Measurements from ENCODE around the gene TMC1. TPM values are rescaled to one million over a fixed set of nuclear protein-coding genes. Genes with fewer than 3 reads are reported as not detected.

The TMC1 gene
- total RNA-seq, 2 donors from 2014 or later = not detected

DNA sequence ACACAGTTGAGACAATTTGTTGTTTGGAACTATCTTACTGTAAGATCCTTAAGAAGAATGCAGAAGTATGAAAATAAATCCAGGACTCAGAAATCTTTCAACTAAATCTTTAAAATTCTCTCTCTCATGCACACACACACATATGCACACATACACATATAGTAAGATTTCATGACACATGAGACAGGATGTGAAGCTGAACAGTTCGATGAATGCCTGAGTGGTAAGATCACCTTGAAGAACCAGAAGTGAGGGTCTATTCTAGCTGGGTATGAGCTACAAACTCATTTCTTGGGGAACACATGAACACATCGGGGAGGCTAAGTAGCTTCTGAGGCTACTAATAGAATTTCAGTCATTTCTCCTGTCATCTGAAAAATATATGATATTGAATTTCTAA is 153.6 kb downstream of the TMC1 start:
- ATAC-seq (no peak), DNase-seq (ENCODE audit: low spot score in 2 of 2) (no peak)
- no peaks in the 10 kb centered on the region for H3K36me3 Mint-ChIP-seq
- H3K9me3 Mint-ChIP-seq = no peaks in the 10 kb centered on the region
- H3K27ac Mint-ChIP-seq = no peak overlapping the region

DNA sequence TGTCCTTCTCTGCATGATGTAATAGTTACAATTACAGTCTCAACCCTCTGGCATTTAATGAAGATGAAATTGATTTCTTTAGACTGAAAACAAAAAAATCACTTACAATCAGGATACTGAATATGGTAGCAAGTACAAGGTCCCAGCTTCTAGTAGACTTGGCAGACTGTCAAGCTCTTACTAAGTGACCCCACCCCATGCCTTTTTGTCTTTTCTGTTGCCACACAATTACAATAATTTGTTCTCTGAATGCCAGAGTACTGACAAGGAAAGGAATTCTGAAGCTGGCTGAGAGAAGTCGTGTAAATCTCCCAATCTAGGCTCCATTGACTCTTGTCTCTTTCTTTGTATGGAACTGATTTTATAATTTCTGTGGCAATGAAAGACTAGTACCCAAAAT is 154.2 kb downstream of the TMC1 start:
- no peaks in the 10 kb centered on the region for H3K9me3 Mint-ChIP-seq
- ATAC-seq = no peak
- DNase-seq (ENCODE audit: low spot score in 2 of 2) = no peak
- no peaks in the 10 kb centered on the region for H3K36me3 Mint-ChIP-seq
- no peak overlapping the region for H3K27ac Mint-ChIP-seq

DNA sequence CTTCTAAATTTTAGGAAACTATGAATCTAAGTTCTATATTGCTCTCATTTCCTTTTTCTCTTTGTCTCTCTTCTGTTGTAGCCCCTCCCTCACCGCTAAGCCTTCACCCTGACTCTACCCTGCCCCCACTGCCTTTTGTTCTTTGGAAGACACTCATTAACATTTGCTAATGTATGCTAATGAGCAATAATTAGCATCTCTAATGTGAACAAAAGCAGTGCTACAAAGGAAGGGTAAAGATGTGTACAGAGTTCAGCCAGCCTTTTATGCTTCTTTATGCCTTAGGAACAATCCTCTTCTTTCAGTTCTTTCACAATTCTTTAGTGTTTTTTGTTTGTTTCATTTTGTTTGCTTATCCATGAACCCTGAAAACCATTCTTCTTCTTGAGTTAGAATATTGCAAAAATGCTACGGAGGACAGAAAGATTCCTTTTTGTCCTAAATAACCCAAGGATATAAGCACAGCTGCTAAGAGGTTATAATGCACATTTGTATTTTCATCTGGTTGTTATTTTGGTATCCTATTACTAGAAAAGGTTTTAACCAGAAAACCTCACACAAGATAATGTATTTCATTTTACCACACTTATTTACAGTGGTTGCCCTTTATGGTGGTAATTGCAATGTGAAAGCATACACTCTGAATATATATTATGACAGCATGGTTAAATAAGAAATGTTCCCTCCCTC is 159.3 kb downstream of the TMC1 start:
- H3K9me3 Mint-ChIP-seq = no peaks in the 10 kb centered on the region
- DNase-seq (ENCODE audit: low spot score in 2 of 2) (no peak), ATAC-seq (no peak)
- no peak overlapping the region for H3K27ac Mint-ChIP-seq
- no peaks in the 10 kb centered on the region for H3K36me3 Mint-ChIP-seq

DNA sequence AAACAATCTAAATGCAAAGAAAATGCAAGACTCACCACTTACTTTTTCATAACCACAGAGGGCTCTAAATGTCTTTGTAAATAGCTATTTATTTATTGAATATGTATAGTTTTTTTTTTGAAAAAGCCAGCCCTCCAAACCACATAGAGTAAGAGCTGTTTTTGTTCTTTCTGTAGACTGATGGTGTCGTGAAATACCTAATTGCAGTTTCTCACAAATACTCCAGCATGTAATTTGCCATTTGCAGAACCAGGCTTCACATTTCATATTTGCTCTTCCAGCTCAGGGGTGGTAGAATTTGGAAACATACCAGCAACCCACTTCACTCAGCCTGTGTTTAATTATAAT is 159.8 kb downstream of the TMC1 start:
- Mint-ChIP-seq H3K36me3 (no peaks in the 10 kb centered on the region), H3K27ac (no peak overlapping the region), H3K9me3 (no peaks in the 10 kb centered on the region)
- no peak for DNase-seq (ENCODE audit: low spot score in 2 of 2)
- no peak for ATAC-seq

DNA sequence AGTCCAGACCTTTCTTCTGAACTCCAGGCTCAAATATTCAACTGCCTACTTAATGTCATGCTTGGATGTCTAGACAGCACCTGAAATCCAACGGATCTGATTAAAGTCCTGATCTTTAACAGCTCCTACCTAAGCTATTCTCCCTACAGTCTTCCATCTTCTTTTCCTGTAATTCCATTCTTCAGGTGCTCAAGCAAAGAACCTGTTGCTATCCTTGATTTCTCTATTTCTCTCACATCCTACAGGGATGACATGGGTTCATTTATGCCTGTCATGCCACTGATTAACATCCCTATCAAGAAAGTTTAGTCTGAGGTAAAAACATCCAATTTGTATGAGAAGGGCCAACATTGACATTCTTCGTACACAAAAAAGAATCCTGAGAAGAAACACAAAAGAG is 163.2 kb downstream of the TMC1 start:
- no peaks in the 10 kb centered on the region for H3K36me3 Mint-ChIP-seq
- H3K9me3 Mint-ChIP-seq = no peaks in the 10 kb centered on the region
- DNase-seq (ENCODE audit: low spot score in 2 of 2) = no peak
- H3K27ac Mint-ChIP-seq = no peak overlapping the region
- ATAC-seq = no peak

DNA sequence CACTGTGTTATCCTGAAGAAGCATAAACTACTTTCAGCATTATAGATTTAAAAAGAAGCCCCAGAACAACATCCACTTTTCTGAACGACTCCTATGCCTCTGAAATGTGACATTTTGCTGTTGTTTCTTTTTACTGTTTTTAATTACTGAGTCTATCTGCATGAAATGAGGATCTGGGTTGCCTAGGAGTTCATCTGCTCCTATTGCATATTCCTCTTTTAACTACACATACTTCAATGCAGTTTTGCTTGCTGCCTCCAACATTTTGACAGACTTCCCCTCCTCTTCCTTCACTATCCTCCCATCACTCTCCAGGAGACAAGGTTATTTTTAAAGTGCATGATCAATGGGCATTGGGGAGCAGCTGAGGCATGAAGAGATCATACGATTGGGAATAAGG is 164.5 kb downstream of the TMC1 start:
- ATAC-seq = no peak
- no peak overlapping the region for H3K27ac Mint-ChIP-seq

DNA sequence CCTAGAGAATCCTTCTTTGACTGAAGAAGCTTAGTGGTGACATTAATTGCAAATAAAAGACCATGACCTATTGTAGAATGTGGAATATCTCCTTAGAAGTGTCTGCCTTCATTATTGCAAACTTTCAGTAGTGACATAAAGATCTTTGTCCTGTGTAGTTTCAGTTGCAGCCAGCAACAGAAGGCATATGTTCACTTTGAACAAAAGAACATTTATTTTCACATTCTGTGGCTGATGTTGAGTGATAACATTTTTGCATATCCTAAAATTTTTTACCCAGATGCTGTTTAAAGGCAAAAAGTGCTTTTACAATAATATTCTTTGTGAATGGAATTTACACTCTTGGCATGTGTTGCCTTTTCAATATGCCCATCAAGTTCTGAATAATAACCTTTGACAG is 165.9 kb downstream of the TMC1 start:
- Mint-ChIP-seq H3K9me3 (no peaks in the 10 kb centered on the region), H3K27ac (no peak overlapping the region), H3K36me3 (no peaks in the 10 kb centered on the region)
- DNase-seq (ENCODE audit: low spot score in 2 of 2) (no peak), ATAC-seq (no peak)

More for the DNA sequence above, 164.5 kb downstream of the TMC1 start:
- Mint-ChIP-seq H3K36me3 (no peaks in the 10 kb centered on the region), H3K9me3 (no peaks in the 10 kb centered on the region)
- no peak for DNase-seq (ENCODE audit: low spot score in 2 of 2)

DNA sequence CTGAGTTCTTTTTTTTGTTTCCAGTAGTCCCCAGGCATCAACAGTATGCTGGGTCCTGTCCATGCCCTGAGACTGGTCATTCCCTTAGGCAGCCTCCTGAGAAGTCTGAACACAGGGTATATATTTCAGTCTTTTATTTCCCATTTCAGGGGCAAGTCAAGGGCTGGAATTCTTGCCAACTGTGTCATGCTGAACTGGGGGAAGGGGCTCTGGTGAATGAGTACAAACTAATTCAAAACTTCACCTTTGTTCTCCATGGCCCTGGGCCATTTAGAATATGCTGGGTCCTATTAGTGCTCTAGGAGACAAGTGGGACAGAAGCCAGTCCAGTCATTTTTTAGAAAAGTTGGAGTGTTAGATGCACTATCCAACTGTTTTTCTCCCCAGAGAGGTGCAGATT is 170.3 kb downstream of the TMC1 start:
- H3K27ac Mint-ChIP-seq = no peak overlapping the region
- ATAC-seq (no peak), DNase-seq (ENCODE audit: low spot score in 2 of 2) (no peak)
- no peaks in the 10 kb centered on the region for H3K9me3 Mint-ChIP-seq
- no peaks in the 10 kb centered on the region for H3K36me3 Mint-ChIP-seq

DNA sequence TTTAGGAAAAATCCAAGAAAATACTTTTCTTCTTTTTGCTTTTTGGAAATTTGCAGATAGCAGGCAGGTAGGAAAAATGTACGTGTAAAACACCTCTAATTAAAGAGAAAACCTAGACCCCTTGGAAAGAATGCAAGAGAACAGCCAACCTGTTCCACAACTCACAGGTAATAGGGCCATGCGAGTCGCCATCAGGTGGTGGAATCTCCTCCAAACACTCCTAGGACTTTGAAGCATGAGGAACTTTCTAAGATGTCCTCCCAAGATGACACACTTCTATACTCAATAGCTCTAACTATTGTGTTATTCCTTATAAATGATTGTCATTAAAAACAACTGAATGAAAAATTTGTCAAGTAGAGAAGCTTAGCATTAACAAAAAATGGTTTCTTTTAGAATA is 174.0 kb downstream of the TMC1 start:
- DNase-seq (ENCODE audit: low spot score in 2 of 2) (no peak), ATAC-seq (no peak)
- no peaks in the 10 kb centered on the region for H3K9me3 Mint-ChIP-seq
- H3K36me3 Mint-ChIP-seq = no peaks in the 10 kb centered on the region
- H3K27ac Mint-ChIP-seq = no peak overlapping the region

DNA sequence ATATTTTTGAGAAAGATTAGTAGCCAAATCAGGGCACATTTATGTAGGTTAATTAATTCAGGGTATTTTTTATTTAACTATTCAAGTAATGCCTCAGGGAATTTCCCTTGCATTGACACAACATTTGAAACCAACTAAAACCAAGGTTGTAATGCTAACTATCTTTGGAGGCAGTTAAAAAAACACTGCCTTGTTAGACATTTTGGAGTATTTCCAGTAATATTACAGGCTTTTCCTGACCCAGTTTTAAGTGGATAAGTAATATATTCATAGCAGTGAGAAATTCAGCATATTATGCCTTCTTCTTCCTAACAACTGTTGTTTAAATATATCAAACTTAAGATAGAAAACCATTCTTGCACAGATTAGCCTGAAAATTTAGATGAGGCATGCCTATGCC is 175.1 kb downstream of the TMC1 start:
- no peak for DNase-seq (ENCODE audit: low spot score in 2 of 2)
- ATAC-seq = no peak
- Mint-ChIP-seq H3K9me3 (no peaks in the 10 kb centered on the region), H3K36me3 (no peaks in the 10 kb centered on the region), H3K27ac (no peak overlapping the region)

DNA sequence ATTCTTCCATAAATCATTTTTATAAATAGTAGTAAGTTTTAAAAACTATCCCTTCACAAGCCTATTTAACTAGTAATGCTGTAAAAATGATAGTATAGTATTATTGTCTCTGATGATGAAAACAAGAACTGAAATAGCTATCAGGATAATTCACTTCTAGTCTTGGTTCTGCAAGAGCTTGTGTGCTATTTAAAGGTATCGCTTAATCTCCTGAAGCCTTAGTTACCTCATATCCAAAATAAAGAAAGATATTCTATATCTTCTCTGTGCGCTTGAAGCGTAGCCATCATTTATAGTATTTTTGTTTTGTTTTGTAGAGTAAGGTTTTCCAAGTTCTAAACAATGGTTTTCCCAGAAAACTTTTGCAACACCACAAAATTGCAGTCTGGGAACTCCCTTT is 180.1 kb downstream of the TMC1 start:
- H3K36me3 Mint-ChIP-seq = no peaks in the 10 kb centered on the region
- no peak for ATAC-seq

DNA sequence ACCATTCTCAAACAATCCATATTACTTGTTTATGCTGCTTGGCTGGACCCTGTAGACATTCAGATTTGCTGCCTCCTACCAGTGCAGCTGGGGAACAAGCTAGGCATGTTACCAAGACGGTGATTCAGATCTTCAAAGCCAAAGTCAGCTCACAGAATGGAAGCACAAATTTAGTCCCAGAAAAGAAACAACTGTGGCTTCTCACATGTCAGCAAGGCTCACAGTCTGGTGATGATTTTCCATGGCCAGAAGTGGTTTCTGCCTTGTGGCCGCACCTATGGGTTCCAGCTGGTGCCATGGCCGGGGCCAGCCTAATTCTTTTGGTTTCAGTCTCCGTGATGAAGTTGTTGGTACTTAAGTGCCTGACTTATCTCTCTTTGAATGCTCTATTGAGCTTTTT is 182.2 kb downstream of the TMC1 start:
- H3K36me3 Mint-ChIP-seq = no peaks in the 10 kb centered on the region
- ATAC-seq = no peak
- DNase-seq (ENCODE audit: low spot score in 2 of 2) = no peak
- H3K27ac Mint-ChIP-seq = no peak overlapping the region
- no peaks in the 10 kb centered on the region for H3K9me3 Mint-ChIP-seq

More for the DNA sequence above, 180.1 kb downstream of the TMC1 start:
- no peak for DNase-seq (ENCODE audit: low spot score in 2 of 2)
- H3K9me3 Mint-ChIP-seq = no peaks in the 10 kb centered on the region
- H3K27ac Mint-ChIP-seq = no peak overlapping the region

DNA sequence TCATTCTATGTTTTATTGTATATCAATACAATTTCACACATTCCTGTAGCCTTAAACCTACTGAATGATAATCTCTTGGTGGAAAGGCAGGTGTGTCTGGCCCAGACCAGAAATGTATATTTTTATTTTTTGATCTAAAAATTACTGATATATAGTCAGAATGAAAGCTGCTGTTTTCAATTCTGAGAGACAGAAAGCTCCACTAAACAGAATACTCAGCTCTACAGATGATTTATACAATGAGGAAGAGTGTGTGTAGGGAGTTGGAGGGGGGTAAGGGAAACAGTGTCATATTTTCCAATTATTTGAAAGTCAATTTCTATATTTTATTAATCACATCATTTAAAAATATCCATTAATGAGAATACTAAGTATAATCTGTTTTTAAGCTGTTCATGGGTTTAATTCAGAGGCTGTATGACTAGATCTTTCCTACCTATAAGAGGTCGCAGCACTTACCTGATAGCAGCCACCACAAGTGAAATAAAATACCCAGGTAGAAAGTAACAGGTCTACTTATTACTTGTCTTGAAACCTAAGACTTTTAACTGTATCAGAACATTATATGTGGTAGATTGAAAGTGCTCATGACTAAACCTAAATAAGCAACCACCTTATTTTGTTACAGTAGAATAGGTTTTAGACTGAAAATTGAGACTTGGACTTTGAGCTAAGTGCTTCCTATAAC is 183.4 kb downstream of the TMC1 start:
- peak in 1 of 2 donors; percentile 20 for ATAC-seq
- DNase-seq (ENCODE audit: low spot score in 2 of 2) = no peak
- Mint-ChIP-seq H3K27ac (no peak overlapping the region), H3K36me3 (no peaks in the 10 kb centered on the region), H3K9me3 (peaks cover 0 to 3% of the 10 kb centered on the region in 2 donors)

DNA sequence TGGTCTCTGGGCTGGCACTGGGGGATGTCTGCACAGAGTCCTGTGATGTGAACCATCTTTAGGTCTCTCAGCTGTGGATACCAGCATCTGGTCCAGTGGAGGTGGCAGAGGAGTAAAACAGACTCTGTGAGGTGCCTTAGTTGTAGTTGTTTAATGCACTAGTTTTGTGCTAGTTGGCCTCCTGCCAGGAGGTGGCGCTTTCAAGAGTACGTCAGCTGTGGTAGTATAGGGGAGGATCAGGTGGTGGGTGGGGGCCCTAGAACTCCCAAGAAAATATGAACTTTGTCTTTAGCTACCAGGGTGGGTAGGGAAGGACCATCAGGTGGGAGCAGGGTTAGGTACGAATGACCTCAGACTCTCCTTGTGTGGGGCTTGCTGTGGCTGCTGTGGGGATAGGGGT is 197.1 kb downstream of the TMC1 start:
- no peak for ATAC-seq

DNA sequence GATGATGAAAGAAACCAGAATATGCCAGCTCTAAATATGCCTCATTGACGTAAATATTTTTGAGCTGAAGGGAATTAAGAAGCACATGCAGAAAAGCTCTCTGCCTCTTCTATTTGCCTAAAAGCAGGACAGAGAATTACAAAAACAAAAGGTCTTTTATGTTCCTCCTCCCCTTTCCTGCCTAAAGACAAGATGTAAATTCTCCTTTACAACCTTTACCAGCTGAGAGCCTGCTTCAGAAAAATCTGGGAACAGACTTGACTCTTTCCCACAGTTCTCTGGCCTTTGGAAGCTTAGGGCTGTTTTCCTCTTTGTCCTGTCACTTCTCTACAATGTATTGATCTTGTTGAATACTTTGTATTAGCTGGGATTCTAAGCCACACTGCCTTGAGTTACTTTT is 199.7 kb downstream of the TMC1 start:
- H3K27ac Mint-ChIP-seq = no peak overlapping the region
- no peaks in the 10 kb centered on the region for H3K36me3 Mint-ChIP-seq
- no peak for ATAC-seq
- DNase-seq (ENCODE audit: low spot score in 2 of 2) = no peak
- peaks cover 0 to 5% of the 10 kb centered on the region in 2 donors for H3K9me3 Mint-ChIP-seq

More for the DNA sequence above, 197.1 kb downstream of the TMC1 start:
- H3K36me3 Mint-ChIP-seq = no peaks in the 10 kb centered on the region
- H3K27ac Mint-ChIP-seq = no peak overlapping the region
- H3K9me3 Mint-ChIP-seq = peaks cover 0 to 7% of the 10 kb centered on the region in 2 donors
- no peak for DNase-seq (ENCODE audit: low spot score in 2 of 2)

DNA sequence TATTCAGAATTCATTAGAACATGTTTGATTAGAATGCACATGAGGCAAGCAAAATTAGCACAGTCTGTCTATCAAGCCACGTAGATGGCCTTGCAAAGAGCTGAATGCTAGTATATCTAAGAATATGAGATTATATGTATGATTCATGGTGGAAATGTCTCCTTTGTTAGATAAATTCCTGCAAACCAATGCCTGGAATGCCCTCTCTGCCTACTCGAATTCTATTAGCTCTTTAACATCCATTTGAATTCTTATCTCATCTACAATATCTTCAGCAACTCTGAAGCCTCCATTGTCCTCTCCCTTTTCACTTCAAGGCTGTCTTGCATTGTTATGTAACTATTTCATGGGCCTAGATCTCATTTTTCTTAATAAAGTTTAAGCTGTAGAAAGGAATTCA is 205.5 kb downstream of the TMC1 start:
- no peaks in the 10 kb centered on the region for H3K9me3 Mint-ChIP-seq
- ATAC-seq (no peak), DNase-seq (ENCODE audit: low spot score in 2 of 2) (no peak)
- H3K36me3 Mint-ChIP-seq = no peaks in the 10 kb centered on the region
- no peak overlapping the region for H3K27ac Mint-ChIP-seq

DNA sequence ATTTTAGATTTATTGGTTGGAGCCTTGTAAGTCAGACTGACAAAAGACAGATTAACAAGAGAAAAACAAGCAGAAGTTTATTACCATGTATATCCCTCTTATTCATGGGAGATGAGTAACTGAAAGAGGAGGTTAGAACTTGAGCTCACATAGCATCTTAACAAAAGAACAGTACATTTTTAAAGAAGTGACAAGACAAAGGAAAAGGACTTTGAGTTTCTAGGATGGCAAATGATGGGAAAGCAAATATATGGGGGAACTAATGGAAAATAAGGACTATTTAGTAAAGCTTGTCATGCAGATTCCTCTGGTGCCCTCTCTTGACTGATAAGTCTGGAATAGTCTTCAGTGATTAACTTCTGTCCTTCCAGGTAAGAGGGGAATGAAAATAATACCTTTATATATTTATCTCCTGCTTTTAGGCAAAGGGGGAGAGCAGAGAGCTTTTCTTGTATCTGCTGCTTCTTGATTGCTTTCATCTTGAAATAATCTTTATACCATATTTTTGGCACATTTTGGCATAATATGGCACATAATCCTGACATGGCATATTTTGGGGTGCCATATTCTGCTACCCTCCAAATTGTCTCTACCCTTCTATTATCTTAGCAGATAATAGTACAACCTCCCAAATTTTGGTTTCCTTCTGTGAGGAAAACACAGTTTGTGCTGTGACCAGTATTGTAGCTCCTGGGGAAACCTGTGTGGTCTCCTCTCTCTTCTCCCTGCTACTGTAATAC is 206.8 kb downstream of the TMC1 start:
- Mint-ChIP-seq H3K36me3 (no peaks in the 10 kb centered on the region), H3K9me3 (no peaks in the 10 kb centered on the region)

DNA sequence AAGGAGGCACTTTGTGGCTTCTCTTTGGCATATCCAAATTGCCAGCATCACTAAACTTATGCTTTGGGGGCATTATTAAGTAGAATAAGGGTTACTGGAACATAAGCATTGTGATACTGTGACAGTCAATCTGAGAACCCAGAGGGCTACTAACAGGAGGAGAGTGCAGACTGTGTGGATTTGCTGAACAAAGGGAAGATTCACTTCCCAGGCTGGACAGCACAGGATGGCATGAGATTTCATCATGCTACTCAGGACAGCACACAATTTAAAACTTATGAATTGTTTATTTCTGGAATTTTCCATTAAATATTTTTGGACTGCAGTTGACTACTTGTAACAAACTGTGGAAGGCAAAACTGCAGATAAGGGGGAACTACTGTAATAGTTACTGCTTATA is 212.5 kb downstream of the TMC1 start:
- Mint-ChIP-seq H3K36me3 (no peaks in the 10 kb centered on the region), H3K27ac (no peak overlapping the region), H3K9me3 (no peaks in the 10 kb centered on the region)
- ATAC-seq (no peak), DNase-seq (ENCODE audit: low spot score in 2 of 2) (no peak)

More for the DNA sequence above, 206.8 kb downstream of the TMC1 start:
- DNase-seq (ENCODE audit: low spot score in 2 of 2) (no peak), ATAC-seq (no peak)
- no peak overlapping the region for H3K27ac Mint-ChIP-seq
